NCI-H345 (cell line): ENCODE results near the gene DGAT2L6.
"Not testable (repeated sequence)": the region's sequence is repeated elsewhere in the genome, so short reads cannot be mapped to it uniquely, and the experiment has no call there.

Experiments
- DNase-seq: peaks from one replicate; lab custom pipeline; 2025; lab: John Stamatoyannopoulos, UW

The DGAT2L6 gene

GRCh38 chrX:70196961-70197720, 19.9 kb downstream of the DGAT2L6 start:
- DNase-seq = peak; percentile 65

- no peak for DNase-seq
These were observed 24.4 kb downstream of the DGAT2L6 start for GRCh38 chrX:70201732-70202131.

DNA sequence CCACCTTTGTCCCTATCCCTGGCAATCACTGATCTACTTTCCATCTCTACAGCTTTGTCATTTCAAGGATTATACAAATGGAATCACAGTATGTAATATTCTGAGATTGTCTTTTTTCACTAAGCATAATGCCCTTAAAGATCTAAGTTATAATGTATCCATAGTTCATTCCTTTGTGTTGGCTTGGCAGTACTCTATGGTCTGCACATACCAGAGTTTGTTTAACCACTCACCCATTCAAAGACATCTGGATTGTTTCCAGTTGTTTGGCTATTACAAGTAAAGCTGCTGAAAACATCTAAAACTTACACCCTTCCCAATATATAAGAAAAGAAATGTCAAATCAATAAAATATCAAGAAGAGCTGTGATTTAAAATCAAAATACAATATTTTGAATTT, 31.2 kb downstream of the DGAT2L6 start:
- DNase-seq = peak; percentile 43

DNA sequence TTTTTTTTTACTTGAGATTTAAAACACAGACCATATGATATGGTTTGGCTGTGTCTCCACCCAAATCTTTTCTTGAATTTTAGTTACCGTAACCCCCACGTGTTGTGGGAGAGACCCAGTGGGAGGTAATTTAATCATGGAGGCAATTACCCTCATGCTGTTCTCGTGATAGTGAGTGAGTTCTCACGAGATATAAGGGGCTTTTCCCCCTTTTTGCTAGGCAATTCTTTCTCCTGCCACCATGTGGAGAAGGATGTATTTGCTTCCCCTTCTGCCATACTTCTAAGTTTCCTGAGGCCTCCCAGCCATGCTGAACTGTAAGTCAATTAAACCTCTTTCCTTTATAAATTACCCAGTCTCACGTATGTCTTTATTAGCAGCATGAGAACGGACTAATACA, 32.3 kb downstream of the DGAT2L6 start:
- DNase-seq = peak; percentile 28

DNA sequence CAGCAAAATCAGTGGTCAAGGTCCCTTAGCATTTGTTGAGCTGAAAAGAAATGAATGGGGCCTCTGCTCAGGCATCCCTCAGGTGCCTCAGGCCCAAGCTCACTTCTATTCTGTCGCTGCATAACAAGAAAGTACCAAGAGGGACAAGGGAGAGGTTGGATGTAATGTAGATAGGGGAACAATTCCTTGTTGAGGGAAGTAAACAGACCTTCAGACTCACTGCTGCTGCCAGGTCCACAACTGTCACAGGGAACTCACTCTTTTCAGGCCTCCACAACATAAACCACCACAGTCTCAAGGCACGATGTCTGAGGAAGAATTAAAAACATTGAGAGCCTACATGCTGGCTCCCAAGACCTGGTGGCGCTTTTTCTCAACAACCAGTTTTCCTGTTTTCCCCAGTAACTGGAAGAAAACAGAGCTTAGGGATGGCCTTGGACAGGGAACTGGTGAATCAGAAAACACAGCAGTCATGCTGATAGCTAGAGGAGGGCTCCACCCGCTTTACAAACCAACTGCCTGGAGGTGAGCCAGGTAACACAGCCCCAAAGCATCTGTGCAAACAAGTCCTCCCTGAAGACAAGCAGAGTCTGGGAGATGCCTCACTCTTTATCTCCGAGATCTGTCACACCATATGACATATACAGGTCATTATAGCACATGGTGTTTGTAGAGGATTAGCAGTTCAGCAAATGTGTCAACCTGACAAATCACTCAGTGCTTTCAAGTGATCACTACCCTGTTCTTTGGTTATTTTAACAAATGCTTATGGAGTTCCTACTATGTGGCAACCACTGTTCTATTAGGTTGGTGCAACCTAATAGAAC, 42.9 kb downstream of the DGAT2L6 start:
- peak; percentile 95 for DNase-seq

DNA sequence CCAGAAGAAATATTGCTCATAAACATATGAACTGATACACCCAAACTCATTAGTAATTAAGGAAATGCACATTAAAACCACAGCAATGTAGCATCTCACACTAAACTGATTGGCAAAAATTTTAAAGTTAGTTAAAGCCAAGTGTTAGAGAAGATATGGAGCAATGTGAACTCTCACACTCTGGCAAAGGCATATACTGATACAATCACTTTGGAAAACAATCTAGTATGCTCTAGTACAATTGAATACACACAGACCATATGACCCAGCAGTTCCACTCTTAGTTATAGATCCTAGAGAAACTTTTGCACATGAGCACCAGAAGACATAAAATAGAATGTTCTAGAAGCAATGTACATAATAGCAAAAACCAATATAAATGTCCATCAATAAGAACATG, 48.8 kb downstream of the DGAT2L6 start:
- DNase-seq = no peak

DNA sequence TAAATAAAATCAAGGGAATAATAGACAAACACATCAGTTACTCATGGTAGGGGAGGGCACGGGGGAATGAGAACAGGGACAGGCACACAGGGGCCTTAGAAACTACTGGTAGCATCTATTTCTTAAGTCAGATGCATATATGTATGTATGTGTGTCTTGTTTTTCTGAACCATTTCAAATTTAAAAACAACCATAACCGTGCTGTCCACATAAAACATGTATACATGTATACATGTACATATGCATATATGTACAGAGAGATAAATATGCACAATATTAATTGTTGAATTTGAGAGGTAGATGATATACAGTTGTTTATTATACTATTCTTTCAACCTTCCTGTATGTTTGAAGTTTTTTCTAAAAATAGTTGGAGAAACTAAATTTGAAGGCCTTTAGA, 49.4 kb downstream of the DGAT2L6 start:
- no peak for DNase-seq

- DNase-seq = no peak
These were observed 54.4 kb downstream of the DGAT2L6 start for GRCh38 chrX:70231666-70232065.

- no peak for DNase-seq
These were observed 57.1 kb downstream of the DGAT2L6 start, which contains the start of gene AWAT1 for GRCh38 chrX:70234355-70234754. Gene AWAT1 (plus strand): TSS chrX:70234655. CDS start chrX:70234696, 41 bp downstream.

GRCh38 chrX:70240751-70241150, 63.5 kb downstream of the DGAT2L6 start:
- DNase-seq = no peak

GRCh38 chrX:70241501-70241900, 64.2 kb downstream of the DGAT2L6 start:
- DNase-seq = no peak

GRCh38 chrX:70243601-70244000, 66.3 kb downstream of the DGAT2L6 start:
- DNase-seq = not testable (repeated sequence)

DNA sequence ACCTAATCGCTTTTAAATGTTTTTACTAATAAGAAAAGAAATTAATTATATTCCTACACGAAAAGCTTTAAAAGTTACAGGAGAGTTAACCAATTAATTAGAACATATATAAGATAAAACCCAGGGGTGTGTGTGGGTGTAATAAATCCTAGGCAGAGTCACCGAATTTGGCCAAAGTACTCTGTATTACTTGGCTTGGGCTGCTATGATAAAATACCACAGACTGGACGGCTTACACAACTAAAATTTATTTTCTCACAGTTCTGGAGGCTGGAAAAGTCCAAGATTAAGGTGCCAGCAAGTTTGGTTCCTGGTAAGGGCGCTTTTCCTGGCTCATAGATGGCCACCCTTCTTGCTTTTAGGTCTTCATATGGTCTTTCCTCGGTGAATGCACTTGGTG, 67.6 kb downstream of the DGAT2L6 start:
- no peak for DNase-seq

- no peak for DNase-seq
These were observed 70.0 kb downstream of the DGAT2L6 start for GRCh38 chrX:70247252-70247651.

DNA sequence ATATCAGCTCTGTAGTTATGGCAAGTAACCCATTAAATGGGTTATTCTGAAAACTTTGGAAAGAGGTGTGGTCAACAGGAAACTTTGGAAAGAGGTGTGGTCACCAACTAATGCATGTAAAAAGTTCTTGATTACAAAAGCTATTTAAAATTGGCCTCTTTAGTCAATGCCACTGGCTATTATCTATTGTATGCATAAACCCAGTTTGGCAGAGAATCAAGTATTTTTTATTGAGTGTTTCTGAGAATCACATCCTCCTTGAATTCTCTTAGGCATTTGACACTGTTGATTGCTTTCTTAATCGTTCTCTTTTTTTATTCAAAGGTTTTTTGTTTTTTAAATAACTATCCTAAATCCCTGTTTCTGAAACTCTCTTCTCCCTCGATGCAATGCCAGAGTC, 75.2 kb downstream of the DGAT2L6 start:
- no peak for DNase-seq

DNA sequence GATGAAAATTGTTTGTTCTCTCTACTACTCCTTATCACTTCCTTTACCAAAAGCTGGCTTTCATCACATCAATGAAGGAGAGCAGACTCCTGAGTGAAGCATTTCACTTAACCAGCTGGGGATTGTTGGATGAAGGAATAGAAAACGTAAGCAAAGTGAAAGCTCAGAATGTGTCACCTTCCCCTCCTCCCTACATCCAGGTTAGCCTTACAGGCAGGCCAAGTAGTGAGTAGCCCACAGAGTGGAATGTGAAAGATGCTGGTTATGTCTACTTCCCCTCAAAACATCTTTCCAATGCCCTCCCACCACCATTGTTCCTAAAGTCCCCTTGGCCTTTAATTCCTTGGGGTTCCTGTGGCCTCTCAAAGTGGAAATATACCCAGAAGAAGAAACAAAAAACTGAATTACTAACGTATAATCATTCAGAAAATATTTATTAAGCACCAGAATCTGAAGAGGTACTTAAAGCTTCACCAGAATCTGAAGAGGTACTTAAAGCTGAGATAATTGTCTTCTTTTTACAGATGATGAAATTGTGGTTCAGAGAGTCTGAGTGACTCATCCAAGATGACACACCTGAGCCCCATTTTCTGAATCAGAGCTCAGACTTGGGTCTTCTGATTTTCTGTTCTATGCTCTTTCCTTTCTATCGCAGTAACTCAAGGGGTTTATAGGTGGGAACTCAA, 76.2 kb downstream of the DGAT2L6 start:
- DNase-seq = no peak

GRCh38 chrX:70254063-70254400, 76.7 kb downstream of the DGAT2L6 start:
- DNase-seq = no peak

DNA sequence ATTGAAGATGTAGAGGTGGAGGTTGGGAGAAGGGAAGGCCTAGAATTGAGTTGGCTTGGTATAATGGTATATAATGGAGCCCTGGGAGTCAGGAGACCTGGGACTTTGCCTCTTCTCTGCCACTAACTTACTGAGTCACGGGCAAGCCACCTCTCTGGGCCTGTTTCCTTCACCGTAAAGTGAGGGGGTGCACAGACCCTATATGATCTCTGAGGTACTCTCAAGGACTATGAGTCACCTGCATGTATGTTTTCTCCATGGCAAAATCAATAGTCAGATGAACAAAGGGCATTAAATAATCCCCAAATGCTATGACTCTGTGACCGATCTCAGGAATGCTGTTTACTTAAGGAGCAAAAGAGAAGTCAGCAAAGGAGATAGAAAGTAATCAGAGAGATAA, 77.6 kb downstream of the DGAT2L6 start:
- DNase-seq = no peak
